Measurements from ENCODE around the gene FTCD. TPM values are rescaled to one million over a fixed set of nuclear protein-coding genes. Genes with fewer than 3 reads are reported as not detected.

Gene FTCD
- total RNA-seq, 6 experiments from 2014 or later = 141 to 668 (median 417) TPM

GRCh38 chr21:46181953-46182547, 26.7 kb upstream of the FTCD start:
- no CpG with 5 or more reads among the region's 16 CpGs for WGBS (ENCODE audit: insufficient coverage, low coverage, low lambda C conversion rate, missing lambda C conversion rate)
- ATAC-seq (no peak), DNase-seq (no peak)
- Histone ChIP-seq H3K4me3 (no peak overlapping the region), H3K27me3 (no peaks in the 10 kb centered on the region), H3K9me3 (no peaks in the 10 kb centered on the region), H3K36me3 (no peaks in the 10 kb centered on the region), H3K27ac (no peak overlapping the region), H3K4me1 (no peaks in the 10 kb centered on the region)
- TF ChIP-seq CTCF (IDR thresholded peaks at IDR 0.05) = no peak
- no peak for TF ChIP-seq POLR2A (IDR thresholded peaks at IDR 0.05)
- intact Hi-C loops (cut with DNase I) = no loop called here

GRCh38 chr21:46181436-46181835, 26.1 kb upstream of the FTCD start:
- ATAC-seq (no peak), DNase-seq (no peak)
- no peak overlapping the region for H3K27ac ChIP-seq
- H3K4me1 ChIP-seq = no peaks in the 10 kb centered on the region
- no peaks in the 10 kb centered on the region for H3K9me3 ChIP-seq
- H3K27me3 ChIP-seq = no peaks in the 10 kb centered on the region
- intact Hi-C loops (cut with DNase I) = no loop called here
- TF ChIP-seq POLR2A (IDR thresholded peaks at IDR 0.05) (no peak), CTCF (IDR thresholded peaks at IDR 0.05) (no peak)
- 87% methylated on average over 6 of the region's 19 CpGs for WGBS (ENCODE audit: insufficient coverage, low coverage, low lambda C conversion rate, missing lambda C conversion rate)
- H3K36me3 ChIP-seq = no peaks in the 10 kb centered on the region
- H3K4me3 ChIP-seq = no peak overlapping the region

GRCh38 chr21:46180778-46181391, 25.5 kb upstream of the FTCD start:
- WGBS (ENCODE audit: insufficient coverage, low coverage, low lambda C conversion rate, missing lambda C conversion rate) = no CpG with 5 or more reads among the region's 26 CpGs
- ATAC-seq = no peak
- DNase-seq = no peak
- H3K27me3 ChIP-seq = no peaks in the 10 kb centered on the region
- no peak for TF ChIP-seq POLR2A (IDR thresholded peaks at IDR 0.05)
- TF ChIP-seq CTCF (IDR thresholded peaks at IDR 0.05) = no peak
- H3K36me3 ChIP-seq = no peaks in the 10 kb centered on the region
- H3K9me3 ChIP-seq = no peaks in the 10 kb centered on the region
- H3K4me3 ChIP-seq = no peak overlapping the region
- H3K27ac ChIP-seq = no peak overlapping the region
- H3K4me1 ChIP-seq = no peaks in the 10 kb centered on the region
- intact Hi-C loops (cut with DNase I) = no loop called here

- no peaks in the 10 kb centered on the region for H3K9me3 ChIP-seq
- WGBS (ENCODE audit: insufficient coverage, low coverage, low lambda C conversion rate, missing lambda C conversion rate) = 28% methylated on average over 14 of the region's 24 CpGs
- intact Hi-C loops (cut with DNase I) = no loop called here
- no peaks in the 10 kb centered on the region for H3K27me3 ChIP-seq
- DNase-seq = no peak
- no peak for TF ChIP-seq POLR2A (IDR thresholded peaks at IDR 0.05)
- no peak for TF ChIP-seq CTCF (IDR thresholded peaks at IDR 0.05)
- H3K27ac ChIP-seq = peak overlapping the region in 1 of 3 donors; percentile 18
- H3K4me1 ChIP-seq = no peaks in the 10 kb centered on the region
- peak overlapping the region in 1 of 3 donors; percentile 16 for H3K4me3 ChIP-seq
- H3K36me3 ChIP-seq = no peaks in the 10 kb centered on the region
- ATAC-seq = no peak
Observed at GRCh38 chr21:46180079-46180722, 24.8 kb upstream of the FTCD start.

Measured in right lobe of liver (tissue), 6 donors.